Myocyte (in vitro differentiated cells): ENCODE data around the gene EHD4. TPM values are rescaled to one million over a fixed set of nuclear protein-coding genes. Genes with fewer than 3 reads are reported as not detected.

Source experiments
- DNase-seq: peaks from one replicate; pipeline ENCODE4 v3.0.0-alpha.2; 2012; ENCODE audit warnings: low read depth
- total RNA-seq: library from RNA; depleted of rRNA; stranded (reverse); fragments of >200 nt; gene quantifications from 2 replicates; pipeline ENCODE4 v1.2.3, GENCODE V29; 2014

The EHD4 gene
- total RNA-seq, 1 donor from 2014 or later, result 9.7 TPM

GRCh38 chr15:41921167-41921566, 51.2 kb downstream of the EHD4 start:
- DNase-seq, result no peak

- DNase-seq, result peak; percentile 90
Measured at GRCh38 chr15:41919954-41920538, 52.3 kb downstream of the EHD4 start.

- no peak for DNase-seq
Measured at GRCh38 chr15:41919201-41919820, 53.0 kb downstream of the EHD4 start.

GRCh38 chr15:41918506-41919126, 53.7 kb downstream of the EHD4 start:
- DNase-seq, result no peak

GRCh38 chr15:41917767-41918430, 54.5 kb downstream of the EHD4 start:
- no peak for DNase-seq

- DNase-seq, result no peak
Measured at GRCh38 chr15:41915255-41915994, 56.9 kb downstream of the EHD4 start.

- DNase-seq, result peak; percentile 73
Measured at GRCh38 chr15:41914411-41914810, 57.9 kb downstream of the EHD4 start.

GRCh38 chr15:41913256-41913655, 59.1 kb downstream of the EHD4 start:
- no peak for DNase-seq

- DNase-seq, result no peak
Measured at GRCh38 chr15:41911691-41912345, 60.5 kb downstream of the EHD4 start.

- DNase-seq, result no peak
Measured at GRCh38 chr15:41908736-41909461, 63.5 kb downstream of the EHD4 start.

GRCh38 chr15:41907141-41907540, 65.2 kb downstream of the EHD4 start:
- no peak for DNase-seq

GRCh38 chr15:41906608-41907007, 65.7 kb downstream of the EHD4 start:
- no peak for DNase-seq

GRCh38 chr15:41905036-41905793, 67.1 kb downstream of the EHD4 start:
- no peak for DNase-seq

- peak; percentile 72 for DNase-seq
Measured at GRCh38 chr15:41904541-41905005, 67.8 kb downstream of the EHD4 start.

GRCh38 chr15:41903782-41904181, 68.6 kb downstream of the EHD4 start:
- no peak for DNase-seq

- DNase-seq, result no peak
Measured at GRCh38 chr15:41901431-41901830, 70.9 kb downstream of the EHD4 start.

GRCh38 chr15:41900526-41901380, 71.6 kb downstream of the EHD4 start:
- peak; percentile 37 for DNase-seq

- DNase-seq, result peak; percentile 79
Measured at GRCh38 chr15:41899854-41900442, 72.4 kb downstream of the EHD4 start.
